Measurements from ENCODE around the gene TMEM200A. TPM values are rescaled to one million over a fixed set of nuclear protein-coding genes. Genes with fewer than 3 reads are reported as not detected.
A peak's percentile ranks its signal among the peaks of the same experiment; 100 is the strongest.

The TMEM200A gene
- total RNA-seq, 1 experiment from 2014 or later, result not detected

DNA sequence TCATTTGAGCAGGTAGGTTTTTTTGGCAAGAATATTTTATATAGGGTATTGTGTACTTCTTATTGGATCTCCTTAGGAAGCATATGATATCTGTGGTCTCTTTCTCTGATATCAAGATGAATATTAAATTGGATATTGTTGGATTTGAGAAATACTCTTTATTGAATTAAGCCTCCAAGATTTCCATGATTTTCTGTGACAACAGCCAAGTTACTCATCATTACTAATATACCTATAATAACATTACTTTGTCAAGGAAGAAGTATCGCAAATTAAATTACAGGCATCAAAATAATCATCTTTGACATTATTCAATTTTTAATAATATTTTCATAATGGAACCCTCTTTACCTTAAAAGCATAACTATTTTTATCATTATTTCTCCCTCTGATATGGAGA is 86.5 kb downstream of the TMEM200A start:
- no peak overlapping the region for H3K4me3 ChIP-seq
- no peak overlapping the region for H3K27ac ChIP-seq
- no peaks in the 10 kb centered on the region for H3K36me3 ChIP-seq (ENCODE audit: low read depth)
- H3K27me3 ChIP-seq (ENCODE audit: insufficient read depth, low read depth), result no peaks in the 10 kb centered on the region
- no peak for DNase-seq
- no peaks in the 10 kb centered on the region for H4K20me1 ChIP-seq (ENCODE audit: insufficient read depth)
- H3K4me1 ChIP-seq (replicated peaks; ENCODE audit: insufficient read depth), result no peaks in the 10 kb centered on the region
- TF ChIP-seq EZH2 (IDR thresholded peaks at IDR 0.05; ENCODE audit: low read depth) (no peak), CTCF (conservative IDR thresholded peaks at IDR 0.05) (no peak)
- H3K9me3 ChIP-seq (ENCODE audit: insufficient read depth, low read depth), result no peaks in the 10 kb centered on the region
- BruUV-seq (replicated peaks), result no TSS peak
- H3K79me2 ChIP-seq (ENCODE audit: low read depth), result no peaks in the 10 kb centered on the region
- no peaks in the 10 kb centered on the region; the same call in 1 of the 2 replicates for H3K9me2 ChIP-seq (ENCODE audit: insufficient read depth)
- no peak overlapping the region for H3K4me2 ChIP-seq
- no peak overlapping the region for H2AFZ ChIP-seq
- POLR2A ChIA-PET (ENCODE audit: unreplicated experiment), result no interaction called here
- CTCF ChIA-PET, result no interaction called here
- intact Hi-C loops (cut with micrococcal nuclease; ENCODE audit: unreplicated experiment), result no loop called here
- no peaks in the 10 kb centered on the region for H3F3A ChIP-seq (ENCODE audit: insufficient read depth, low read depth)

GRCh38 chr6:130453230-130453629 is 87.4 kb downstream of the TMEM200A start:
- no peak overlapping the region for H3K4me3 ChIP-seq
- no peak for TF ChIP-seq CTCF (conservative IDR thresholded peaks at IDR 0.05)
- no peak for TF ChIP-seq EZH2 (IDR thresholded peaks at IDR 0.05; ENCODE audit: low read depth)
- CTCF ChIA-PET, result no interaction called here
- no peaks in the 10 kb centered on the region for H3K79me2 ChIP-seq (ENCODE audit: low read depth)
- no peaks in the 10 kb centered on the region for H3K36me3 ChIP-seq (ENCODE audit: low read depth)
- DNase-seq, result no peak
- no TSS peak for BruUV-seq (replicated peaks)
- no peaks in the 10 kb centered on the region; the same call in 1 of the 2 replicates for H3K9me2 ChIP-seq (ENCODE audit: insufficient read depth)
- intact Hi-C loops (cut with micrococcal nuclease; ENCODE audit: unreplicated experiment), result no loop called here
- no peaks in the 10 kb centered on the region for H4K20me1 ChIP-seq (ENCODE audit: insufficient read depth)
- no peak overlapping the region for H3K27ac ChIP-seq
- H3K27me3 ChIP-seq (ENCODE audit: insufficient read depth, low read depth), result no peaks in the 10 kb centered on the region
- H3K4me1 ChIP-seq (replicated peaks; ENCODE audit: insufficient read depth), result no peaks in the 10 kb centered on the region
- no peaks in the 10 kb centered on the region for H3K9me3 ChIP-seq (ENCODE audit: insufficient read depth, low read depth)
- H3K4me2 ChIP-seq, result no peak overlapping the region
- H2AFZ ChIP-seq, result no peak overlapping the region
- POLR2A ChIA-PET (ENCODE audit: unreplicated experiment), result no interaction called here
- no peaks in the 10 kb centered on the region for H3F3A ChIP-seq (ENCODE audit: insufficient read depth, low read depth)

DNA sequence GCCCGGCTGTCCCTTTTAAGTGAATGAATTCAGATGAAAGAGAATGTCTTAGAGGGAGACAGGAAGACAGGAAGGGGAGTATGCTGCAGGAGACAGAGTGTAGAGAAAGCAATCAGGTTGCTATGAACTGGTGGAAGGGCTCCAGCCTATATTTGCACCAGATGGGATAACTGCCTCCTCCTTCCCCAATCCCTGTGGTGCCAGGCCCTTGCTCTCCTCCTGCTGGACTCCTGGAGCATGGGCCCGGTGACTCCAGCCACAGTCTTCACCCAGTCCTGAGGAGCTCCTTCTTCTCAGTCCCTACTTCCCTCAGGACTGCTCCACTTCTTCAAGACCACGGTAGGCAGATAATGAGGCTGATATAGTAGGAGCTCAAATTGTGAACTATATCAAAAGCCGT is 91.8 kb downstream of the TMEM200A start:
- Histone ChIP-seq H3K9me2 (ENCODE audit: insufficient read depth) (no peaks in the 10 kb centered on the region; the same call in 1 of the 2 replicates), H4K20me1 (ENCODE audit: insufficient read depth) (no peaks in the 10 kb centered on the region), H3F3A (ENCODE audit: insufficient read depth, low read depth) (no peaks in the 10 kb centered on the region), H3K4me3 (no peak overlapping the region), H2AFZ (peak overlapping the region; percentile 26; the same call in 1 of the 2 replicates), H3K4me1 (replicated peaks; ENCODE audit: insufficient read depth) (no peaks in the 10 kb centered on the region), H3K36me3 (ENCODE audit: low read depth) (no peaks in the 10 kb centered on the region), H3K27me3 (ENCODE audit: insufficient read depth, low read depth) (no peaks in the 10 kb centered on the region), H3K9me3 (ENCODE audit: insufficient read depth, low read depth) (no peaks in the 10 kb centered on the region), H3K27ac (no peak overlapping the region), H3K4me2 (no peak overlapping the region), H3K79me2 (ENCODE audit: low read depth) (no peaks in the 10 kb centered on the region)
- intact Hi-C loops (cut with micrococcal nuclease; ENCODE audit: unreplicated experiment), result no loop called here
- BruUV-seq (replicated peaks), result no TSS peak
- CTCF ChIA-PET, result no interaction called here
- TF ChIP-seq CTCF (conservative IDR thresholded peaks at IDR 0.05) (no peak), EZH2 (IDR thresholded peaks at IDR 0.05; ENCODE audit: low read depth) (no peak)
- POLR2A ChIA-PET (ENCODE audit: unreplicated experiment), result no interaction called here
- no peak for DNase-seq
